Posterior cingulate gyrus (tissue), 11 donors: Measurements from ENCODE around the gene AGR2.

Source experiments
- DNase-seq, 10 donors: peaks; one replicate each; pipeline versions ENCODE4 v3.0.0 to v3.0.0-alpha.2; 2020 to 2021; ENCODE audit warnings: mixed read lengths in 3 of 10
- intact Hi-C: fragments of 100-400 bp; cut with DNase I; formaldehyde crosslinking; loops from one replicate; pipeline ENCODE4 v1.15.1; 2023

Gene AGR2

DNA sequence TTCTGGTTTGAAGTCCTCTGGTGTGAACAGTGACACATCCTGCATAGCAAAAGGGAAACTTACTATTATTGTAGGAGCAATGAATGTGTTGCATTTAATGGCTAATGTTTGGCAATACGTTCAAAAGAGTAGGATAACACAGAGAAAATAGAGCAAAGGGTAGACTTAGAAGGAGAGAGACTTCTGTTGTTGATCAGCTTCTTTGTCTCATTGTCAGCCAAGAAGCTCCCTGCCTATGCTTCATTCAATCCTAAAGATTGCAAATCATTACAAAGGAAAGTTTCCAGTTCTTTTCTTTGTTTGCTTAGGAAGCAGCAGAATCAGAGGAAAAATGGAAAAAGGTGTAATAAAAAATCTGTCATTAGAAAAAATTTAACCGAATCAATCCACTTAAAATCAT is 59.2 kb downstream of the AGR2 start:
- DNase-seq, result no peak
- intact Hi-C loops, result no loop called here

DNA sequence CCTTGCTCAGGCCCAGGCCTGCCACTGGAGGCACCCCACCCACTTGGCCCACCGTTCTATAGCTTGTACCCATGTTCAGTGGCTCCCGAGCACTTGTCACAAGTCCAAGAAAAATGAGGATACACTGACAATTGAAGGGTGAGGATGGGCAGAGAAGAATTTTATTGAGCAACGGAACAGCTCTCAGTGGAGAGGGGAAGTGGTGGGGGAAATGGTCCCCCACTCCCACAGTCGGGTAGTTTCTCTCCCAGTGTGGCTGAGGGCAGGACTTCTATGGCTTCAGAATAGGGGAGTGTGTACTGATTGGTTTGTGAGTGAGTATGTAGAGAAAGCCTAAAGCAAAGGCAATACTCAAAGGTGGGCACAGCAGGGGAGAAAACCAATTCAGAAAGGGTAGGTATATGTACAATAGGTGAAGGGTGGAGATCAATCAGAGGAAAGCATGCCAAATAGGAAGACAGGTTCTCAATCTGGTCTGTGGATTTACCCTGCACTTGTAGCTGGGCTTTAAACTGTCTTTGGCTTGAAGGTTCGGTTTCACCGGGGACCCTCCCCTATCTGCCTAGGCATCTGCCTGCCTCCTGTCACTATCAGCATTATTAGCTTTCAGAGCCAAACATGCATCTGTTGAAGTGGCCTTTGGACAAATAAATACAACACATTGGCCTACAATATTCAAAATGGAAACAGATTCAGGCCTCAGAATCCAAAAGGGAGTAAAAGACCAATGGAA is 60.1 kb downstream of the AGR2 start:
- intact Hi-C loops, result no loop called here
- DNase-seq, result no peak

DNA sequence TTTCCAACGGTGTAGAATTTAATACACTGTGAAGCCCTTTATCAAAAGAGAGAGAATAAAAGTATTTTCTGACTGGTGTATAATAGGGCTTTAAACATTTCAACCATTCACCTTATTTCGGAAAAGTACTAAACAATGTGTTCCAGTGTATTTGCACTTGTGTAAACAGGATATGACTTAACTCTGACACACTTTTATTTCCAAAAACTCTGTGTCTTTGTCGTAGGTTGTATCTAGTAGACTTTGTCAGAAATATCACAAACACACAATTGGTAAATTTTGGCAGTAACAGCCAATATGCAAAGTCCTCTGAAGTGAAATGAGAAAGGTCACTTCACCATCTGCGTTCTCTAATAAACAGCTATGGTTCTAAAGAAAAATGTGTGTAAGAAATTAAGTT is 61.6 kb downstream of the AGR2 start:
- intact Hi-C loops, result no loop called here
- DNase-seq, result no peak

DNA sequence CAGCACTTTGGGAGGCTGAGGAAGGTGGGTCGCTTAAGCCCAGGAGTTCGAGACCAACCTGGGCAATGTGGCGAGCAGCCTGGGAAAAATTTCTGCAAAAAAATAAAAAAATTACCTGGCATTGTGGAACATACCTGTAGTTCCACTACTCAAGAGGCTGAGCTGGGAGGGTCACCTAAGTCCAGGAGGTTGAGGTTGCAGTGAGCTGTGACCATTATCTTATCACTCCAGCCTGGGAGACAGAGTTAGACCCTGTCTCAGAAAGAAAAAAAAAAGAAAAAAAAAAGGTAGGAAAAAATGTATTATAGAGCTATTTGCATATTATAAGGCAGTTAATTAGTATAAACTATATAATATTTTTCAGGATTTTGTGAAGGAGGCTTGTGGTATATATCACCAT is 62.3 kb downstream of the AGR2 start:
- intact Hi-C loops, result no loop called here
- DNase-seq, result no peak
